ENCODE measurements around the gene KLHL3.

DNA sequence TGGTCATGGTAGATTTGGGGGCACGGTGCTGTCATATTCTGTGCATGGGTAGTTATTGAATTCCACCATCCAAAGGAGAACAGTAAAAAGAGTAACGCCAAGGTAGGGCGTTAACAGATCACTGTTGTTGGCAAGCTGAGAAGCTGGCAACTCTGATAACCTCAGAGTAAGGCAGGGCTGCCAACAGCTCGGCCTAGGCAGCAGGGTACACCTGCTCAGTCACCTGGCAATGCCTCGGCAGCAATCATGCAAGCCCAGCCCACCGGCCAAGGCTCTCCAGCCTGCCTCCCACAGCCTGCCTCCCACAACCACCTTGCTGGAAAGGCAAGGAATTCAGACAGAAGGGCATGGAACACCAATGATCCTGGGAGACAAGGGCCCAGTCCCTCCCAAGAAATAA lies 63.9 kb downstream of the KLHL3 start:
- no peak for TF ChIP-seq EZH2 (IDR thresholded peaks at IDR 0.05; ENCODE audit: low read depth)
- TF ChIP-seq, protein P1, sequence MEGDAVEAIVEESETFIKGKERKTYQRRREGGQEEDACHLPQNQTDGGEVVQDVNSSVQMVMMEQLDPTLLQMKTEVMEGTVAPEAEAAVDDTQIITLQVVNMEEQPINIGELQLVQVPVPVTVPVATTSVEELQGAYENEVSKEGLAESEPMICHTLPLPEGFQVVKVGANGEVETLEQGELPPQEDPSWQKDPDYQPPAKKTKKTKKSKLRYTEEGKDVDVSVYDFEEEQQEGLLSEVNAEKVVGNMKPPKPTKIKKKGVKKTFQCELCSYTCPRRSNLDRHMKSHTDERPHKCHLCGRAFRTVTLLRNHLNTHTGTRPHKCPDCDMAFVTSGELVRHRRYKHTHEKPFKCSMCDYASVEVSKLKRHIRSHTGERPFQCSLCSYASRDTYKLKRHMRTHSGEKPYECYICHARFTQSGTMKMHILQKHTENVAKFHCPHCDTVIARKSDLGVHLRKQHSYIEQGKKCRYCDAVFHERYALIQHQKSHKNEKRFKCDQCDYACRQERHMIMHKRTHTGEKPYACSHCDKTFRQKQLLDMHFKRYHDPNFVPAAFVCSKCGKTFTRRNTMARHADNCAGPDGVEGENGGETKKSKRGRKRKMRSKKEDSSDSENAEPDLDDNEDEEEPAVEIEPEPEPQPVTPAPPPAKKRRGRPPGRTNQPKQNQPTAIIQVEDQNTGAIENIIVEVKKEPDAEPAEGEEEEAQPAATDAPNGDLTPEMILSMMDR (conservative IDR thresholded peaks at IDR 0.05): no peak

Data from PC-9 (cell line).